ENCODE data around the gene KDM4B. TPM values are rescaled to one million over a fixed set of nuclear protein-coding genes. Genes with fewer than 3 reads are reported as not detected.

Gene KDM4B
- total and polyA plus RNA-seq, 2 donors (not counting 1 experiment from before 2014, with no cell fraction given), result 75.5 to 205 TPM

- 80% methylated on average over 52 of the region's 52 CpGs for WGBS (ENCODE audit: insufficient coverage)
- H2AFZ ChIP-seq (ENCODE audit: insufficient read depth, low read depth, low read length, poor library complexity, severe bottlenecking), result no peak overlapping the region
- no peak overlapping the region for H3K9ac ChIP-seq (ENCODE audit: low read length)
- TF ChIP-seq, protein P1, sequence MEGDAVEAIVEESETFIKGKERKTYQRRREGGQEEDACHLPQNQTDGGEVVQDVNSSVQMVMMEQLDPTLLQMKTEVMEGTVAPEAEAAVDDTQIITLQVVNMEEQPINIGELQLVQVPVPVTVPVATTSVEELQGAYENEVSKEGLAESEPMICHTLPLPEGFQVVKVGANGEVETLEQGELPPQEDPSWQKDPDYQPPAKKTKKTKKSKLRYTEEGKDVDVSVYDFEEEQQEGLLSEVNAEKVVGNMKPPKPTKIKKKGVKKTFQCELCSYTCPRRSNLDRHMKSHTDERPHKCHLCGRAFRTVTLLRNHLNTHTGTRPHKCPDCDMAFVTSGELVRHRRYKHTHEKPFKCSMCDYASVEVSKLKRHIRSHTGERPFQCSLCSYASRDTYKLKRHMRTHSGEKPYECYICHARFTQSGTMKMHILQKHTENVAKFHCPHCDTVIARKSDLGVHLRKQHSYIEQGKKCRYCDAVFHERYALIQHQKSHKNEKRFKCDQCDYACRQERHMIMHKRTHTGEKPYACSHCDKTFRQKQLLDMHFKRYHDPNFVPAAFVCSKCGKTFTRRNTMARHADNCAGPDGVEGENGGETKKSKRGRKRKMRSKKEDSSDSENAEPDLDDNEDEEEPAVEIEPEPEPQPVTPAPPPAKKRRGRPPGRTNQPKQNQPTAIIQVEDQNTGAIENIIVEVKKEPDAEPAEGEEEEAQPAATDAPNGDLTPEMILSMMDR (IDR thresholded peaks at IDR 0.05), result no peak
- TF ChIP-seq EZH2 (IDR thresholded peaks at IDR 0.05; ENCODE audit: borderline replicate concordance, insufficient read depth, low read depth, low read length, poor library complexity, severe bottlenecking), result no peak
- H3K4me2 ChIP-seq (replicated peaks; ENCODE audit: low read depth, low read length, poor library complexity, severe bottlenecking), result no peak overlapping the region
- no peak for ATAC-seq (ENCODE audit: low read depth)
- no peak overlapping the region for H3K27ac Mint-ChIP-seq
- no peak overlapping the region for H3K4me3 ChIP-seq (ENCODE audit: control extremely low read depth in 1 of 5, extremely low read depth in 1 of 5, insufficient read depth in 1 of 5, low read depth in 2 of 5, low read length in 4 of 5)
- H3K4me1 Mint-ChIP-seq, result peaks cover 18% of the 10 kb centered on the region
- peaks cover 44% of the 10 kb centered on the region for H3K79me2 ChIP-seq (ENCODE audit: control insufficient read depth, insufficient read depth, low read length)
- no peak overlapping the region for H3K27ac ChIP-seq (ENCODE audit: low read length in 2 of 2)
- ChIA-PET CTCF (interaction anchor here (0.8 to 9.4 kb wide), 26 partner anchors 10 to 249 kb away, joined by 3 to 180 read pairs (median 5); partner anchors contain the start of genes KDM4B and PLIN3), POLR2A (no interaction called here)
- H3K4me1 ChIP-seq (ENCODE audit: control insufficient read depth in 2 of 2, insufficient read depth in 2 of 2, low read length in 2 of 2), result peaks cover 0 to 9% of the 10 kb centered on the region in 2 donors
- DNase-seq, result no peak
- no peaks in the 10 kb centered on the region for H3K9me3 Mint-ChIP-seq (ENCODE audit: insufficient read depth)
- peaks cover 70% of the 10 kb centered on the region for H4K20me1 ChIP-seq (ENCODE audit: control insufficient read depth, insufficient read depth, low read length, poor library complexity, severe bottlenecking)
- no peak overlapping the region for H3K4me3 Mint-ChIP-seq
- H3K36me3 ChIP-seq (replicated peaks in 1 of 2; ENCODE audit: control extremely low read depth in 1 of 2, control insufficient read depth in 1 of 2, extremely low read depth in 1 of 2, insufficient read depth in 2 of 2, low read length in 1 of 2), result peaks cover 0 to 15% of the 10 kb centered on the region in 2 experiments
- H3K9me3 ChIP-seq (ENCODE audit: control extremely low read depth in 1 of 3, control insufficient read depth in 2 of 3, insufficient read depth in 1 of 3, low read length in 2 of 3), result peaks cover 0 to 5% (median 0%) of the 10 kb centered on the region in 3 donors
- H3K27me3 Mint-ChIP-seq, result no peaks in the 10 kb centered on the region
- intact Hi-C loops (cut with micrococcal nuclease), result loop anchor here (5.0 kb wide), 1 partner anchor 300 kb away; no protein-coding TSS in a partner anchor
- no peaks in the 10 kb centered on the region for H3K27me3 ChIP-seq (replicated peaks in 1 of 4; ENCODE audit: control extremely low read depth in 1 of 4, control insufficient read depth in 3 of 4, insufficient read depth in 4 of 4, low read length in 3 of 4)
These were observed 63.4 kb downstream of the KDM4B start for GRCh38 chr19:5032101-5032967.

Measured in B cell (primary cell).